ENCODE data around the gene NAA10. TPM values are rescaled to one million over a fixed set of nuclear protein-coding genes. Genes with fewer than 3 reads are reported as not detected.
A peak's percentile ranks its signal among the peaks of the same experiment; 100 is the strongest.

Gene NAA10
- total and polyA plus RNA-seq, 2 of the 13 experiments (the other 11 are each of a cell fraction or from before 2014, with no cell fraction given), result 49.2 to 51.7 TPM

DNA sequence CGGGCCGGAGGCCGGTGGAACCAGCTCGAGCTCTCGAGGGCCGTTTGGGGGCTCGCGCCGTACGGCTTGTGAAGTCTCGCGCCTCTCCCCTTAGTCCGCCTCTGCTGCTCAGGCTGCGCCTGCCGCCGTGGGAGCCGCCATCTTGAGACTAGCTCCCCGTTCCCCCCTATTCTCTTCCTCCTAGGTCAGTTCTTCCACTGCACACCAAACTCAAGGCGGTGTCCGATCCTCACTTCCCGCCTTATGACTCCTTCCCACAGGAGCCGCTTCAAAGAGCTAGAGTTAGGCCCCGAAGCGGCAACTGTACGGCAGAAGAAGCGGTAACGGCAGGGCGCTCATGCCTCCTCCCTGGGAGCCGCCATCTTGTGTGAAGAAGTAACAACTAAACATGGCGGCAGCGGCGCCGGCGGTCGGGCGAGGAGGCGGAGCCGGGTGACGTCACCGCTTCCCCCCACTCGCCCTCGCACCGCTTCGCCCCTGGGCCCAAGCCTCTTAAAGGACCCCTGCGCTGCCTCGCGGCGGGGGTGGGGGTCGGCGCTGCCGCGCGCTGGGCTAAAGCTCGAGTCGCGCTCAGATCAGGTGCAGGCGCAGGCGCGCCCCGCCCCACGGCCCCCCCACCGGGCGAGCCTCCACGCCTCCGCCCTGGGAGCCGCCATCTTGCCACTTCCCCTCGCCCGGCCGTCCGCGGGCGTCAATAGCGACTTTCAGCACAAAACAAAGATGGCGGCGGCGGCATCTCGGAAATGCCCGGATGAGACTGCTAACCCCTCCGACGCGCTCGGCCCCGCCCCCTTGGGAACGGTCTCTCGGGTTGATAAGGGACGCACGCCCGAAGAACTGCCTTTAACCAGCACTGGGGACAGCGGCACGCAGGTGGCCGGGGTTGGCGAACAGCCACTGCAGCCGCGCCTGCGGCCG lies 36.9 kb upstream of the NAA10 start, which contains the start of gene HCFC1 (continued):
- TF ChIP-seq CSRNP2 (CRISPR knock-in tag; conservative IDR thresholded peaks at IDR 0.05; ENCODE audit: low read depth) (no peak), HMG20A (CRISPR knock-in tag; IDR thresholded peaks at IDR 0.05; ENCODE audit: borderline replicate concordance) (no peak), NONO (IDR thresholded peaks at IDR 0.05) (no peak), NONO (CRISPR knock-in tag; conservative IDR thresholded peaks at IDR 0.05) (peak; percentile 20; the same call in 1 of the 2 replicates), ZBTB3 (CRISPR knock-in tag; IDR thresholded peaks at IDR 0.05; ENCODE audit: borderline replicate concordance, low read depth) (no peak), NKX3-1 (CRISPR knock-in tag; IDR thresholded peaks at IDR 0.05) (no peak), ZNF549 (CRISPR knock-in tag; IDR thresholded peaks at IDR 0.05) (no peak), ZNF501 (CRISPR knock-in tag; IDR thresholded peaks at IDR 0.05) (no peak), TCF12 (IDR thresholded peaks at IDR 0.05) (no peak), TCF12 (CRISPR knock-in tag; IDR thresholded peaks at IDR 0.05) (no peak), ZNF841 (CRISPR knock-in tag; IDR thresholded peaks at IDR 0.05; ENCODE audit: borderline replicate concordance) (no peak), FOXA3 (CRISPR knock-in tag; IDR thresholded peaks at IDR 0.05) (0 out of 2 replicates have a peak, but pooled peaks have one; percentile 14), ZNF484 (CRISPR knock-in tag; IDR thresholded peaks at IDR 0.05; ENCODE audit: borderline replicate concordance, low read depth) (no peak)
- TF ChIP-seq, protein P1, sequence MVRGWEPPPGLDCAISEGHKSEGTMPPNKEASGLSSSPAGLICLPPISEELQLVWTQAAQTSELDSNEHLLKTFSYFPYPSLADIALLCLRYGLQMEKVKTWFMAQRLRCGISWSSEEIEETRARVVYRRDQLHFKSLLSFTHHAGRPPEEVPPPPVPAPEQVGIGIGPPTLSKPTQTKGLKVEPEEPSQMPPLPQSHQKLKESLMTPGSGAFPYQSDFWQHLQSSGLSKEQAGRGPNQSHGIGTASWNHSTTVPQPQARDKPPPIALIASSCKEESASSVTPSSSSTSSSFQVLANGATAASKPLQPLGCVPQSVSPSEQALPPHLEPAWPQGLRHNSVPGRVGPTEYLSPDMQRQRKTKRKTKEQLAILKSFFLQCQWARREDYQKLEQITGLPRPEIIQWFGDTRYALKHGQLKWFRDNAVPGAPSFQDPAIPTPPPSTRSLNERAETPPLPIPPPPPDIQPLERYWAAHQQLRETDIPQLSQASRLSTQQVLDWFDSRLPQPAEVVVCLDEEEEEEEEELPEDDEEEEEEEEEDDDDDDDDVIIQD (CRISPR knock-in tag; IDR thresholded peaks at IDR 0.05; ENCODE audit: low read depth), result no peak
